ENCODE results near the gene HPSE.

HPSE gene

GRCh38 chr4:83250687-83251446 lies 83.8 kb downstream of the HPSE start:
- TF ChIP-seq CTCF (IDR thresholded peaks at IDR 0.05; ENCODE audit: low read depth, low read length, missing control alignments) = no peak
- no peak for DNase-seq (ENCODE audit: low read depth)
- no peak overlapping the region for H3K4me3 ChIP-seq (ENCODE audit: low read depth, low read length)

- DNase-seq (ENCODE audit: low read depth) = no peak
- no peak overlapping the region for H3K4me3 ChIP-seq (ENCODE audit: low read depth, low read length)
- no peak for TF ChIP-seq CTCF (IDR thresholded peaks at IDR 0.05; ENCODE audit: low read depth, low read length, missing control alignments)
Observed at GRCh38 chr4:83248486-83248885, 86.2 kb downstream of the HPSE start.

GRCh38 chr4:83247415-83248357 lies 87.0 kb downstream of the HPSE start:
- H3K4me3 ChIP-seq (ENCODE audit: low read depth, low read length) = no peak overlapping the region
- DNase-seq (ENCODE audit: low read depth) = no peak
- TF ChIP-seq CTCF (IDR thresholded peaks at IDR 0.05; ENCODE audit: low read depth, low read length, missing control alignments) = no peak
